Testis (tissue), 2 donors: ENCODE measurements around the gene PPP6R3.

Experiments used
- CTCF ChIP-seq, 3 experiments: fragments of 450-650 bp in 2 of 3; fragments of 200-600 bp in 1 of 3; sonication (generic) in 1 of 3; IDR thresholded peaks; one replicate each; pipeline ENCODE4 v1.5.1; 2016 to 2019; ENCODE audit warnings: antibody characterized with exemption in 3 of 3, mild to moderate bottlenecking in 2 of 3, moderate library complexity in 1 of 3
- POLR2A ChIP-seq: fragments of 450-650 bp; IDR thresholded peaks from one replicate; pipeline ENCODE4 v1.6.1; 2017; ENCODE audit warnings: antibody characterized with exemption, mild to moderate bottlenecking, moderate library complexity

- no peak for TF ChIP-seq CTCF (IDR thresholded peaks at IDR 0.05)
- TF ChIP-seq POLR2A, result no peak
These were observed at the start of gene PPP6R3 for GRCh38 chr11:68460741-68461574.
